Measurements from ENCODE around the gene PHETA1.

PHETA1 gene

GRCh38 chr12:111328138-111328537 is 40.8 kb downstream of the PHETA1 start:
- H3K9me3 ChIP-seq (replicated peaks; ENCODE audit: low read length): no peaks in the 10 kb centered on the region
- H3K4me1 ChIP-seq (ENCODE audit: control insufficient read depth, insufficient read depth, low read length): no peaks in the 10 kb centered on the region
- no peak overlapping the region for H3K9ac ChIP-seq (ENCODE audit: low read depth, low read length)
- peaks cover 16% of the 10 kb centered on the region for H3K27me3 ChIP-seq (ENCODE audit: control insufficient read depth, insufficient read depth, low read length)
- no peak overlapping the region for H3K4me3 ChIP-seq (ENCODE audit: low read length)
- no peak overlapping the region for H3K4me2 ChIP-seq (ENCODE audit: low read length)
- no peaks in the 10 kb centered on the region for H3K36me3 ChIP-seq (ENCODE audit: insufficient read depth, low read length)

- Histone ChIP-seq H3K9ac (ENCODE audit: low read depth, low read length) (no peak overlapping the region), H3K9me3 (replicated peaks; ENCODE audit: low read length) (no peaks in the 10 kb centered on the region), H3K4me1 (ENCODE audit: control insufficient read depth, insufficient read depth, low read length) (no peaks in the 10 kb centered on the region), H3K4me2 (ENCODE audit: low read length) (no peak overlapping the region), H3K27me3 (ENCODE audit: control insufficient read depth, insufficient read depth, low read length) (peaks cover 19% of the 10 kb centered on the region), H3K36me3 (ENCODE audit: insufficient read depth, low read length) (no peaks in the 10 kb centered on the region), H3K4me3 (ENCODE audit: low read length) (no peak overlapping the region)
These were observed 41.4 kb downstream of the PHETA1 start for GRCh38 chr12:111327474-111327873.

- no peak overlapping the region for H3K4me3 ChIP-seq (ENCODE audit: low read length)
- H3K9me3 ChIP-seq (replicated peaks; ENCODE audit: low read length): no peaks in the 10 kb centered on the region
- no peaks in the 10 kb centered on the region for H3K4me1 ChIP-seq (ENCODE audit: control insufficient read depth, insufficient read depth, low read length)
- peaks cover 7% of the 10 kb centered on the region for H3K27me3 ChIP-seq (ENCODE audit: control insufficient read depth, insufficient read depth, low read length)
- no peak overlapping the region for H3K9ac ChIP-seq (ENCODE audit: low read depth, low read length)
- no peak overlapping the region for H3K4me2 ChIP-seq (ENCODE audit: low read length)
- H3K36me3 ChIP-seq (ENCODE audit: insufficient read depth, low read length): no peaks in the 10 kb centered on the region
These were observed 46.3 kb downstream of the PHETA1 start for GRCh38 chr12:111322336-111323250.

- Histone ChIP-seq H3K36me3 (ENCODE audit: insufficient read depth, low read length) (no peaks in the 10 kb centered on the region), H3K27me3 (ENCODE audit: control insufficient read depth, insufficient read depth, low read length) (peaks cover 13% of the 10 kb centered on the region), H3K9me3 (replicated peaks; ENCODE audit: low read length) (no peaks in the 10 kb centered on the region), H3K9ac (ENCODE audit: low read depth, low read length) (no peak overlapping the region), H3K4me1 (ENCODE audit: control insufficient read depth, insufficient read depth, low read length) (no peaks in the 10 kb centered on the region), H3K4me2 (ENCODE audit: low read length) (no peak overlapping the region), H3K4me3 (ENCODE audit: low read length) (no peak overlapping the region)
These were observed 47.6 kb downstream of the PHETA1 start for GRCh38 chr12:111321317-111321716.

- no peak overlapping the region for H3K4me2 ChIP-seq (ENCODE audit: low read length)
- no peaks in the 10 kb centered on the region for H3K36me3 ChIP-seq (ENCODE audit: insufficient read depth, low read length)
- H3K27me3 ChIP-seq (ENCODE audit: control insufficient read depth, insufficient read depth, low read length): peaks cover 13% of the 10 kb centered on the region
- H3K4me1 ChIP-seq (ENCODE audit: control insufficient read depth, insufficient read depth, low read length): no peaks in the 10 kb centered on the region
- H3K4me3 ChIP-seq (ENCODE audit: low read length): no peak overlapping the region
- H3K9ac ChIP-seq (ENCODE audit: low read depth, low read length): no peak overlapping the region
- H3K9me3 ChIP-seq (replicated peaks; ENCODE audit: low read length): no peaks in the 10 kb centered on the region
These were observed 48.4 kb downstream of the PHETA1 start for GRCh38 chr12:111320258-111321050.

- H3K4me1 ChIP-seq (ENCODE audit: control insufficient read depth, insufficient read depth, low read length): peaks cover 2% of the 10 kb centered on the region
- no peaks in the 10 kb centered on the region for H3K36me3 ChIP-seq (ENCODE audit: insufficient read depth, low read length)
- H3K27me3 ChIP-seq (ENCODE audit: control insufficient read depth, insufficient read depth, low read length): peaks cover 13% of the 10 kb centered on the region
- no peak overlapping the region for H3K9ac ChIP-seq (ENCODE audit: low read depth, low read length)
- H3K9me3 ChIP-seq (replicated peaks; ENCODE audit: low read length): no peaks in the 10 kb centered on the region
- H3K4me2 ChIP-seq (ENCODE audit: low read length): no peak overlapping the region
- no peak overlapping the region for H3K4me3 ChIP-seq (ENCODE audit: low read length)
These were observed 49.2 kb downstream of the PHETA1 start for GRCh38 chr12:111319600-111320257.

GRCh38 chr12:111318450-111318849 is 50.4 kb downstream of the PHETA1 start:
- Histone ChIP-seq H3K27me3 (ENCODE audit: control insufficient read depth, insufficient read depth, low read length) (peaks cover 13% of the 10 kb centered on the region), H3K4me1 (ENCODE audit: control insufficient read depth, insufficient read depth, low read length) (peaks cover 3% of the 10 kb centered on the region), H3K4me2 (ENCODE audit: low read length) (no peak overlapping the region), H3K4me3 (ENCODE audit: low read length) (no peak overlapping the region), H3K9me3 (replicated peaks; ENCODE audit: low read length) (no peaks in the 10 kb centered on the region), H3K9ac (ENCODE audit: low read depth, low read length) (no peak overlapping the region), H3K36me3 (ENCODE audit: insufficient read depth, low read length) (no peaks in the 10 kb centered on the region)

- H3K4me3 ChIP-seq (ENCODE audit: low read length): no peak overlapping the region
- no peaks in the 10 kb centered on the region for H3K36me3 ChIP-seq (ENCODE audit: insufficient read depth, low read length)
- no peak overlapping the region for H3K4me2 ChIP-seq (ENCODE audit: low read length)
- H3K4me1 ChIP-seq (ENCODE audit: control insufficient read depth, insufficient read depth, low read length): peaks cover 3% of the 10 kb centered on the region
- H3K27me3 ChIP-seq (ENCODE audit: control insufficient read depth, insufficient read depth, low read length): peaks cover 10% of the 10 kb centered on the region
- no peak overlapping the region for H3K9ac ChIP-seq (ENCODE audit: low read depth, low read length)
- H3K9me3 ChIP-seq (replicated peaks; ENCODE audit: low read length): no peaks in the 10 kb centered on the region
These were observed 52.2 kb downstream of the PHETA1 start for GRCh38 chr12:111316671-111317070.

- Histone ChIP-seq H3K4me1 (ENCODE audit: control insufficient read depth, insufficient read depth, low read length) (peaks cover 3% of the 10 kb centered on the region), H3K36me3 (ENCODE audit: insufficient read depth, low read length) (no peaks in the 10 kb centered on the region), H3K4me2 (ENCODE audit: low read length) (no peak overlapping the region), H3K27me3 (ENCODE audit: control insufficient read depth, insufficient read depth, low read length) (peaks cover 20% of the 10 kb centered on the region), H3K9me3 (replicated peaks; ENCODE audit: low read length) (no peaks in the 10 kb centered on the region), H3K9ac (ENCODE audit: low read depth, low read length) (no peak overlapping the region), H3K4me3 (ENCODE audit: low read length) (no peak overlapping the region)
These were observed 53.8 kb downstream of the PHETA1 start for GRCh38 chr12:111314953-111315539.

- Histone ChIP-seq H3K27me3 (ENCODE audit: control insufficient read depth, insufficient read depth, low read length) (peaks cover 26% of the 10 kb centered on the region), H3K9ac (ENCODE audit: low read depth, low read length) (no peak overlapping the region), H3K36me3 (ENCODE audit: insufficient read depth, low read length) (no peaks in the 10 kb centered on the region), H3K4me2 (ENCODE audit: low read length) (no peak overlapping the region), H3K9me3 (replicated peaks; ENCODE audit: low read length) (no peaks in the 10 kb centered on the region), H3K4me1 (ENCODE audit: control insufficient read depth, insufficient read depth, low read length) (peaks cover 3% of the 10 kb centered on the region), H3K4me3 (ENCODE audit: low read length) (no peak overlapping the region)
These were observed 55.0 kb downstream of the PHETA1 start for GRCh38 chr12:111313833-111314259.

- Histone ChIP-seq H3K4me1 (ENCODE audit: control insufficient read depth, insufficient read depth, low read length) (peaks cover 3% of the 10 kb centered on the region), H3K4me3 (ENCODE audit: low read length) (no peak overlapping the region), H3K9me3 (replicated peaks; ENCODE audit: low read length) (no peaks in the 10 kb centered on the region), H3K4me2 (ENCODE audit: low read length) (no peak overlapping the region), H3K27me3 (ENCODE audit: control insufficient read depth, insufficient read depth, low read length) (peaks cover 26% of the 10 kb centered on the region), H3K9ac (ENCODE audit: low read depth, low read length) (no peak overlapping the region), H3K36me3 (ENCODE audit: insufficient read depth, low read length) (no peaks in the 10 kb centered on the region)
These were observed 56.2 kb downstream of the PHETA1 start for GRCh38 chr12:111312708-111313107.

Measured in skeletal muscle satellite cell (primary cell).